H1 (cell line): ENCODE results near the gene C4orf33. TPM values are rescaled to one million over a fixed set of nuclear protein-coding genes. Genes with fewer than 3 reads are reported as not detected.

ENCODE experiments used
- CTCF ChIA-PET: fragments of 300-600 bp; sonication (Branson Sonifier 250); formaldehyde crosslinking; loops from one replicate; lab custom pipeline; 2021; ENCODE audit not compliant: partially characterized antibody; lab: Charles Lee
- POLR2A ChIA-PET: fragments of 300-600 bp; sonication (Branson Sonifier 250); formaldehyde crosslinking; loops from one replicate; lab custom pipeline; 2021; ENCODE audit warnings: inconsistent platforms; ENCODE audit not compliant: partially characterized antibody; lab: Charles Lee
- DNase-seq, 2 experiments: peaks; one replicate each; pipeline versions ENCODE4 v3.0.0 to v3.0.0-alpha.2; 2010 to 2022; ENCODE audit warnings: low spot score in 2 of 2, low read depth in 1 of 2, mixed read lengths in 1 of 2
- FAIRE-seq: peaks from 2 replicates; lab custom pipeline; 2011; peaks lifted over from hg19 to GRCh38; lab: Jason Lieb, UNC
- H2AFZ ChIP-seq: 2 replicates; pipeline ENCODE4 v1.8.1; 2012; ENCODE audit warnings: low read length, inconsistent platforms
- H2AK5ac ChIP-seq: 2 replicates; pipeline ENCODE4 v1.6.1; 2013; ENCODE audit warnings: low read depth, low read length
- H2BK120ac ChIP-seq: replicated peaks from 2 replicates; pipeline ENCODE3; 2013; ENCODE audit warnings: low read depth, low read length, inconsistent platforms
- H2BK12ac ChIP-seq: 2 replicates; pipeline ENCODE4 v1.6.1; 2013; ENCODE audit warnings: low read depth, low read length
- H2BK15ac ChIP-seq: 2 replicates; pipeline ENCODE4 v1.6.1; 2013; ENCODE audit warnings: low read length
- H2BK20ac ChIP-seq: 2 replicates; pipeline ENCODE4 v1.6.1; 2013; ENCODE audit warnings: low read length
- H2BK5ac ChIP-seq: 2 replicates; pipeline ENCODE4 v1.6.1; 2013; ENCODE audit warnings: low read depth, low read length
- H3K14ac ChIP-seq: 2 replicates; pipeline ENCODE4 v1.6.1; 2013; ENCODE audit warnings: inconsistent platforms; ENCODE audit not compliant: insufficient read length
- H3K18ac ChIP-seq: 2 replicates; pipeline ENCODE4 v1.6.1; 2013; ENCODE audit warnings: low read length; ENCODE audit errors: extremely low read depth
- H3K23ac ChIP-seq: 2 replicates; pipeline ENCODE4 v1.6.1; 2013; ENCODE audit warnings: inconsistent platforms; ENCODE audit not compliant: insufficient read length
- H3K23me2 ChIP-seq: 2 replicates; pipeline ENCODE4 v1.6.1; 2013; ENCODE audit warnings: low read depth, low read length
- H3K27ac ChIP-seq: 2 replicates; pipeline ENCODE4 v1.6.1; 2011; ENCODE audit warnings: low read depth, low read length, inconsistent platforms
- H3K27me3 ChIP-seq, 4 experiments: replicated peaks in 1 of 4; 1 replicate in 1 of 4; 2 replicates in 3 of 4; pipeline versions ENCODE4 v1.6.1 to v1.8.1; 2011 to 2013; ENCODE audit warnings: low read length in 3 of 4, mild to moderate bottlenecking in 3 of 4, inconsistent platforms in 2 of 4, mixed read lengths in 2 of 4, moderate library complexity in 1 of 4; ENCODE audit not compliant: control insufficient read depth in 3 of 4, insufficient read depth in 3 of 4; ENCODE audit errors: extremely low read depth in 1 of 4
- H3K36me3 ChIP-seq, 4 experiments: 2 replicates each; pipeline versions ENCODE4 v1.6.1 to v1.8.1; 2011 to 2013; ENCODE audit warnings: mild to moderate bottlenecking in 4 of 4, low read length in 3 of 4, moderate library complexity in 2 of 4, control low read depth in 1 of 4, inconsistent platforms in 1 of 4; ENCODE audit not compliant: insufficient read depth in 4 of 4, control insufficient read depth in 2 of 4
- H3K4ac ChIP-seq: replicated peaks from 2 replicates; pipeline ENCODE3; 2013; ENCODE audit warnings: low read length, low read depth, mixed read lengths, inconsistent platforms; ENCODE audit not compliant: insufficient read length
- H3K4me1 ChIP-seq, 4 experiments: replicated peaks in 1 of 4; 1 replicate in 1 of 4; 2 replicates in 3 of 4; pipeline versions ENCODE4 v1.6.1 to v1.8.1; 2011 to 2013; ENCODE audit warnings: low read length in 3 of 4, inconsistent platforms in 2 of 4, mixed read lengths in 1 of 4; ENCODE audit not compliant: insufficient read depth in 4 of 4, control insufficient read depth in 3 of 4
- H3K4me2 ChIP-seq, 2 experiments: 2 replicates each; pipeline versions ENCODE4 v1.6.1 to v1.8.1; 2011 to 2013; ENCODE audit warnings: low read depth in 2 of 2, low read length in 2 of 2, control low read depth in 1 of 2, inconsistent platforms in 1 of 2, mild to moderate bottlenecking in 1 of 2; ENCODE audit not compliant: insufficient read depth in 1 of 2
- H3K4me3 ChIP-seq, 4 experiments: fragments of 200-600, 300-600 bp in 1 of 4; sonication (generic), shearing (Covaris generic), sonication (Bioruptor Twin) in 1 of 4; 2 replicates each; pipeline versions ENCODE4 v1.5.1 to v1.8.1; 2011 to 2016; ENCODE audit warnings: low read length in 4 of 4, low read depth in 3 of 4, control low read depth in 2 of 4, inconsistent platforms in 2 of 4, mild to moderate bottlenecking in 2 of 4, mixed read lengths in 1 of 4, moderate library complexity in 1 of 4; ENCODE audit not compliant: insufficient read depth in 2 of 4; ENCODE audit errors: extremely low read depth in 1 of 4
- H3K56ac ChIP-seq: replicated peaks from 2 replicates; pipeline ENCODE3; 2013; ENCODE audit warnings: low read depth, mild to moderate bottlenecking, mixed read lengths, low read length, inconsistent platforms; ENCODE audit not compliant: insufficient read length
- H3K79me1 ChIP-seq: 2 replicates; pipeline ENCODE4 v1.6.1; 2013; ENCODE audit warnings: low read depth, low read length, control low read depth
- H3K79me2 ChIP-seq, 2 experiments: 2 replicates each; pipeline versions ENCODE4 v1.6.1 to v1.8.1; 2012 to 2013; ENCODE audit warnings: low read length in 2 of 2, mild to moderate bottlenecking in 2 of 2, inconsistent platforms in 1 of 2; ENCODE audit not compliant: insufficient read depth in 2 of 2, control insufficient read depth in 1 of 2
- H3K9ac ChIP-seq, 4 experiments: replicated peaks in 1 of 4; 1 replicate in 1 of 4; 2 replicates in 3 of 4; pipeline versions ENCODE4 v1.6.1 to v1.8.1; 2011 to 2013; ENCODE audit warnings: low read depth in 3 of 4, low read length in 3 of 4, control low read depth in 2 of 4, mild to moderate bottlenecking in 2 of 4, moderate library complexity in 2 of 4, inconsistent platforms in 1 of 4; ENCODE audit errors: extremely low read depth in 1 of 4
- H3K9me3 ChIP-seq, 2 experiments: 2 replicates each; pipeline versions ENCODE4 v1.6.1 to v1.8.1; 2012 to 2013; ENCODE audit warnings: mild to moderate bottlenecking in 2 of 2, moderate library complexity in 2 of 2, control low read depth in 1 of 2, inconsistent platforms in 1 of 2, low read depth in 1 of 2, low read length in 1 of 2, mixed read lengths in 1 of 2; ENCODE audit not compliant: insufficient read depth in 2 of 2
- H4K20me1 ChIP-seq, 2 experiments: replicated peaks in 1 of 2; 2 replicates each; pipeline versions ENCODE3 to v1.8.1; 2011 to 2013; ENCODE audit warnings: inconsistent platforms in 2 of 2, low read length in 2 of 2, mild to moderate bottlenecking in 1 of 2; ENCODE audit not compliant: insufficient read depth in 2 of 2, control insufficient read depth in 1 of 2
- H4K5ac ChIP-seq: 2 replicates; pipeline ENCODE4 v1.6.1; 2013; ENCODE audit warnings: low read length, low read depth, mixed read lengths, inconsistent platforms; ENCODE audit not compliant: insufficient read length
- H4K8ac ChIP-seq: 2 replicates; pipeline ENCODE4 v1.8.0; 2013; ENCODE audit warnings: mild to moderate bottlenecking, moderate library complexity, low read length, inconsistent platforms; ENCODE audit not compliant: insufficient read depth; ENCODE audit errors: extremely low read depth
- H4K91ac ChIP-seq: replicated peaks from 2 replicates; pipeline ENCODE3; 2013; ENCODE audit warnings: low read length, mixed read lengths, inconsistent platforms; ENCODE audit not compliant: insufficient read length
- ATF3 ChIP-seq: IDR thresholded peaks from 2 replicates; pipeline ENCODE4 v1.6.1; 2011; ENCODE audit warnings: low read depth, mild to moderate bottlenecking, low read length; ENCODE audit not compliant: insufficient read depth
- WGBS, 2 experiments: shearing (Covaris generic) in 1 of 2; methylation state at CpG; one replicate each; pipeline versions ENCODE4 v1.1.6 to v1.1.7; 2013 to 2015; ENCODE audit warnings: low lambda C conversion rate in 2 of 2, mixed read lengths in 2 of 2, inconsistent platforms in 1 of 2, low coverage in 1 of 2, missing lambda C conversion rate in 1 of 2; ENCODE audit not compliant: insufficient replicate concordance in 2 of 2, insufficient coverage in 1 of 2, insufficient read length in 1 of 2; ENCODE audit errors: extremely low coverage in 1 of 2, missing lambda C conversion rate in 1 of 2; 5-methylcytosine and 5-hydroxymethylcytosine counted together
- polyA plus RNA-seq, 7 experiments: library from polyadenylated mRNA; depleted of rRNA in 3 of 7; stranded (reverse) in 5 of 7; unstranded in 2 of 7; fragments of >200 nt in 5 of 7; fragments of 200-250 nt in 2 of 7; gene quantifications; 1 replicate in 5 of 7; 2 replicates in 1 of 7; 4 replicates in 1 of 7; pipeline versions ENCODE4 v1.2.1 to v1.2.3, GENCODE V29; 2011 to 2013; ENCODE audit warnings: missing spikeins in 2 of 7, mixed read lengths in 2 of 7
- total RNA-seq: library from RNA; stranded (reverse); fragmentation: NEBNext Ultra II Directional; extraction: Animal tissue kit (Norgen Biotek cat#: 25700); gene quantifications from 2 replicates; pipeline ENCODE4 v1.2.1, GENCODE V29; 2021

Gene C4orf33
- total and polyA plus RNA-seq, 2 of the 8 experiments (the other 6 are each of a cell fraction or from before 2014, with no cell fraction given) = 3.4 to 6.0 TPM

- H3K4me2 ChIP-seq = no peak overlapping the region
- H2AFZ ChIP-seq = no peak overlapping the region
- peaks cover 0 to 11% (median 3%) of the 10 kb centered on the region in 4 experiments; a peak in 4 of 8 replicates for H3K36me3 ChIP-seq
- no peak overlapping the region for H3K27ac ChIP-seq
- WGBS, 2 experiments = 100% methylated on average over 3 of the region's 3 CpGs; no CpG with 5 or more reads in 1 of the 2 experiments
- H4K20me1 ChIP-seq = no peaks in the 10 kb centered on the region
- no peak overlapping the region for H2BK12ac ChIP-seq
- H3K23ac ChIP-seq = no peak overlapping the region
- H3K4me3 ChIP-seq = no peak overlapping the region
- H3K4ac ChIP-seq = no peak overlapping the region
- ChIA-PET CTCF (interaction anchor here (1.0 kb wide), 1 partner anchor 16 kb away, joined by 3 read pairs; no protein-coding TSS in a partner anchor), POLR2A (no interaction called here)
- no peaks in the 10 kb centered on the region for H3K27me3 ChIP-seq
- peaks cover 35 to 41% of the 10 kb centered on the region in 2 experiments for H3K9me3 ChIP-seq
- H3K9ac ChIP-seq = no peak overlapping the region
- H4K8ac ChIP-seq = no peak overlapping the region
- no peak overlapping the region for H2AK5ac ChIP-seq
- no peak for FAIRE-seq
- H3K79me2 ChIP-seq = no peaks in the 10 kb centered on the region
- no peak overlapping the region for H2BK120ac ChIP-seq
- no peak for DNase-seq
- no peak overlapping the region for H2BK15ac ChIP-seq
- no peaks in the 10 kb centered on the region for H3K23me2 ChIP-seq
- no peak overlapping the region for H2BK5ac ChIP-seq
- no peak overlapping the region for H3K14ac ChIP-seq
- H4K5ac ChIP-seq = no peak overlapping the region
- no peak overlapping the region for H3K56ac ChIP-seq
- TF ChIP-seq ATF3 = no peak
- no peak overlapping the region for H4K91ac ChIP-seq
- H2BK20ac ChIP-seq = no peak overlapping the region
- H3K79me1 ChIP-seq = no peaks in the 10 kb centered on the region; the same call in 1 of the 2 replicates
- no peaks in the 10 kb centered on the region for H3K4me1 ChIP-seq
- no peak overlapping the region for H3K18ac ChIP-seq
These were observed 33.4 kb upstream of the C4orf33 start for GRCh38 chr4:129062580-129062979.
